ENCODE data around the gene UBASH3A. TPM values are rescaled to one million over a fixed set of nuclear protein-coding genes. Genes with fewer than 3 reads are reported as not detected.

UBASH3A gene
- total and polyA plus RNA-seq, 2 donors (not counting 1 experiment from before 2014, with no cell fraction given) = 0.12 to 0.33 TPM

DNA sequence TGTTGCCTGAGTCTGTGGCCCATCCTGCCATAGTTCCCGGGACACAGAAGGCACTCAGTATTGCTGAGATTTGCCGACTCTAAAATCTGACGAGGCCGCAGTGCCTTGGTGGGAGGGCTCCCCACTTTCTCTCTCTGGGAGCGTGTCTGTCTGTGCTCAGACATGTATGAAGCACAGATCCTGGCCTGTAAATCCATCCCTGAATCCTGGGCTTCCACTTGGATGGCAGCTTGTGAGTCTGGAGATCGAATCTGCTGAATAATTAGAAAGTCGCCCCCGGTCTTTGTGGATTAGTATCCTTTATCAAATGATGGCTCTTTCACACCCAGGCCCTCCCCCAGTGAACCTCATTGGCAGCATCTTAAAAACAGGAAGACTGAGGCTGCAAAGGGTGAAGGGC lies 10.4 kb downstream of the UBASH3A start:
- H3K4me1 Mint-ChIP-seq = peaks cover 32% of the 10 kb centered on the region
- no peak overlapping the region for H3K9ac ChIP-seq (ENCODE audit: low read length)
- no peak overlapping the region for H3K4me3 ChIP-seq (ENCODE audit: control extremely low read depth in 1 of 5, extremely low read depth in 1 of 5, insufficient read depth in 1 of 5, low read depth in 2 of 5, low read length in 4 of 5)
- no peaks in the 10 kb centered on the region for H3K9me3 ChIP-seq (ENCODE audit: control extremely low read depth in 1 of 3, control insufficient read depth in 2 of 3, insufficient read depth in 1 of 3, low read length in 2 of 3)
- no peaks in the 10 kb centered on the region for H3K36me3 ChIP-seq (replicated peaks in 1 of 2; ENCODE audit: control extremely low read depth in 1 of 2, control insufficient read depth in 1 of 2, extremely low read depth in 1 of 2, insufficient read depth in 2 of 2, low read length in 1 of 2)
- DNase-seq (no peak), ATAC-seq (ENCODE audit: low read depth) (no peak)
- peaks cover 14% of the 10 kb centered on the region for H3K27me3 Mint-ChIP-seq
- 94% methylated on average over 6 of the region's 8 CpGs for WGBS (ENCODE audit: insufficient coverage)
- ChIA-PET POLR2A (no interaction called here), CTCF (interaction anchor here (1.2 kb wide), 1 partner anchor 577 kb away, joined by 3 read pairs; no protein-coding TSS in a partner anchor)
- H2AFZ ChIP-seq (ENCODE audit: insufficient read depth, low read depth, low read length, poor library complexity, severe bottlenecking) = no peak overlapping the region
- peaks cover 0 to 3% (median 0%) of the 10 kb centered on the region in 4 experiments for H3K27me3 ChIP-seq (replicated peaks in 1 of 4; ENCODE audit: control extremely low read depth in 1 of 4, control insufficient read depth in 3 of 4, insufficient read depth in 4 of 4, low read length in 3 of 4)
- H4K20me1 ChIP-seq (ENCODE audit: control insufficient read depth, insufficient read depth, low read length, poor library complexity, severe bottlenecking) = no peaks in the 10 kb centered on the region
- no peak overlapping the region for H3K4me2 ChIP-seq (replicated peaks; ENCODE audit: low read depth, low read length, poor library complexity, severe bottlenecking)
- TF ChIP-seq, protein P1, sequence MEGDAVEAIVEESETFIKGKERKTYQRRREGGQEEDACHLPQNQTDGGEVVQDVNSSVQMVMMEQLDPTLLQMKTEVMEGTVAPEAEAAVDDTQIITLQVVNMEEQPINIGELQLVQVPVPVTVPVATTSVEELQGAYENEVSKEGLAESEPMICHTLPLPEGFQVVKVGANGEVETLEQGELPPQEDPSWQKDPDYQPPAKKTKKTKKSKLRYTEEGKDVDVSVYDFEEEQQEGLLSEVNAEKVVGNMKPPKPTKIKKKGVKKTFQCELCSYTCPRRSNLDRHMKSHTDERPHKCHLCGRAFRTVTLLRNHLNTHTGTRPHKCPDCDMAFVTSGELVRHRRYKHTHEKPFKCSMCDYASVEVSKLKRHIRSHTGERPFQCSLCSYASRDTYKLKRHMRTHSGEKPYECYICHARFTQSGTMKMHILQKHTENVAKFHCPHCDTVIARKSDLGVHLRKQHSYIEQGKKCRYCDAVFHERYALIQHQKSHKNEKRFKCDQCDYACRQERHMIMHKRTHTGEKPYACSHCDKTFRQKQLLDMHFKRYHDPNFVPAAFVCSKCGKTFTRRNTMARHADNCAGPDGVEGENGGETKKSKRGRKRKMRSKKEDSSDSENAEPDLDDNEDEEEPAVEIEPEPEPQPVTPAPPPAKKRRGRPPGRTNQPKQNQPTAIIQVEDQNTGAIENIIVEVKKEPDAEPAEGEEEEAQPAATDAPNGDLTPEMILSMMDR (IDR thresholded peaks at IDR 0.05) = no peak
- TF ChIP-seq EZH2 (IDR thresholded peaks at IDR 0.05; ENCODE audit: borderline replicate concordance, insufficient read depth, low read depth, low read length, poor library complexity, severe bottlenecking) = no peak
- intact Hi-C loops (cut with micrococcal nuclease) = loop anchor here (2.0 kb wide), 1 partner anchor 21 kb away; no protein-coding TSS in a partner anchor
- H3K27ac ChIP-seq (ENCODE audit: low read length in 2 of 2) = no peak overlapping the region
- no peaks in the 10 kb centered on the region for H3K9me3 Mint-ChIP-seq (ENCODE audit: insufficient read depth)
- H3K4me1 ChIP-seq (ENCODE audit: control insufficient read depth in 2 of 2, insufficient read depth in 2 of 2, low read length in 2 of 2) = peaks cover 6 to 16% of the 10 kb centered on the region in 2 donors
- no peak overlapping the region for H3K4me3 Mint-ChIP-seq
- H3K27ac Mint-ChIP-seq = peak overlapping the region; percentile 33
- no peaks in the 10 kb centered on the region for H3K79me2 ChIP-seq (ENCODE audit: control insufficient read depth, insufficient read depth, low read length)

DNA sequence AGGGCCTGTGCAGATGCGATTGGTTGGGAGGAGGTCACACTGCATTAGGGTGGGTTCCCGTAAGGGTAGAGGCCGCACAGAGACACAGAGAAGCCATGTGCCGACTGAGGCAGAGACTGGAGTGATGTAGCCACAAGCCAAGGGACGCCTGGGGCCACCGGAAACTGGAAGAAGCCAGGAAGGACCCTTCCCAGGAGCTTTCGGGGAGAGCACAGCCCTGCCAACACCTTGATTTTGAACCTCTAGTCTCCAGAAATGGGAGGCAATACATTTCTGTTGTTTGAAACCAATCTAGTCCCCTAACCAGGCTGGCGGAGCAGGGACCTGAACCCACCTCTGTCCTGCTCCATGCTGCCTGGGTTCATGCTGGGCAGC lies 10.8 kb downstream of the UBASH3A start:
- DNase-seq (no peak), ATAC-seq (ENCODE audit: low read depth) (no peak)
- H3K27ac ChIP-seq (ENCODE audit: low read length in 2 of 2) = no peak overlapping the region
- peaks cover 6 to 16% of the 10 kb centered on the region in 2 donors for H3K4me1 ChIP-seq (ENCODE audit: control insufficient read depth in 2 of 2, insufficient read depth in 2 of 2, low read length in 2 of 2)
- ChIA-PET CTCF (no interaction called here), POLR2A (no interaction called here)
- H4K20me1 ChIP-seq (ENCODE audit: control insufficient read depth, insufficient read depth, low read length, poor library complexity, severe bottlenecking) = no peaks in the 10 kb centered on the region
- H3K4me3 Mint-ChIP-seq = peak overlapping the region; percentile 77
- H3K9ac ChIP-seq (ENCODE audit: low read length) = no peak overlapping the region
- no peak overlapping the region for H3K4me3 ChIP-seq (ENCODE audit: control extremely low read depth in 1 of 5, extremely low read depth in 1 of 5, insufficient read depth in 1 of 5, low read depth in 2 of 5, low read length in 4 of 5)
- H3K27ac Mint-ChIP-seq = peak overlapping the region; percentile 91
- H3K4me1 Mint-ChIP-seq = peaks cover 32% of the 10 kb centered on the region
- intact Hi-C loops (cut with micrococcal nuclease) = loop anchor here (2.0 kb wide), 1 partner anchor 22 kb away; no protein-coding TSS in a partner anchor
- no peak for TF ChIP-seq EZH2 (IDR thresholded peaks at IDR 0.05; ENCODE audit: borderline replicate concordance, insufficient read depth, low read depth, low read length, poor library complexity, severe bottlenecking)
- TF ChIP-seq, protein P1 (IDR thresholded peaks at IDR 0.05) = no peak
- no peaks in the 10 kb centered on the region for H3K9me3 Mint-ChIP-seq (ENCODE audit: insufficient read depth)
- peaks cover 0 to 3% (median 0%) of the 10 kb centered on the region in 4 experiments for H3K27me3 ChIP-seq (replicated peaks in 1 of 4; ENCODE audit: control extremely low read depth in 1 of 4, control insufficient read depth in 3 of 4, insufficient read depth in 4 of 4, low read length in 3 of 4)
- H3K4me2 ChIP-seq (replicated peaks; ENCODE audit: low read depth, low read length, poor library complexity, severe bottlenecking) = peak overlapping the region; percentile 61
- 89% methylated on average over 8 of the region's 8 CpGs for WGBS (ENCODE audit: insufficient coverage)
- peaks cover 14% of the 10 kb centered on the region for H3K27me3 Mint-ChIP-seq
- no peaks in the 10 kb centered on the region for H3K9me3 ChIP-seq (ENCODE audit: control extremely low read depth in 1 of 3, control insufficient read depth in 2 of 3, insufficient read depth in 1 of 3, low read length in 2 of 3)
- H3K79me2 ChIP-seq (ENCODE audit: control insufficient read depth, insufficient read depth, low read length) = no peaks in the 10 kb centered on the region
- no peak overlapping the region for H2AFZ ChIP-seq (ENCODE audit: insufficient read depth, low read depth, low read length, poor library complexity, severe bottlenecking)
- H3K36me3 ChIP-seq (replicated peaks in 1 of 2; ENCODE audit: control extremely low read depth in 1 of 2, control insufficient read depth in 1 of 2, extremely low read depth in 1 of 2, insufficient read depth in 2 of 2, low read length in 1 of 2) = no peaks in the 10 kb centered on the region

Measured in B cell (primary cell).